Fibroblast of skin of abdomen (primary cell): ENCODE measurements around the gene MITF. TPM values are rescaled to one million over a fixed set of nuclear protein-coding genes. Genes with fewer than 3 reads are reported as not detected.

Source experiments
- DNase-seq: peaks from one replicate; pipeline ENCODE4 v3.0.0-alpha.2; 2013
- polyA plus RNA-seq, 2 experiments: library from polyadenylated mRNA; unstranded; fragments of 120-200 nt; gene quantifications; one replicate each; pipeline ENCODE4 v1.2.1, GENCODE V29; 2013; ENCODE audit not compliant: insufficient read length in 2 of 2

MITF gene
- 1.7 TPM for polyA plus RNA-seq (2013, experiment 1 of 2; ENCODE audit: insufficient read length)
- polyA plus RNA-seq (2013, experiment 2 of 2; ENCODE audit: insufficient read length), result 0.99 TPM

GRCh38 chr3:69739204-69740102, at the start of gene MITF:
Gene MITF, plus strand, starts transcription at chr3:69739464. Its CDS starts 134 bp downstream, at chr3:69739598.
- DNase-seq, result peak; percentile 86

- DNase-seq, result no peak
Observed at GRCh38 chr3:69691860-69692259, 47.4 kb upstream of the MITF start.

- DNase-seq, result no peak
Observed at GRCh38 chr3:69692761-69693160, 46.5 kb upstream of the MITF start.

GRCh38 chr3:69695443-69695842, 43.8 kb upstream of the MITF start:
- no peak for DNase-seq

- DNase-seq, result no peak
Observed at GRCh38 chr3:69695933-69696332, 43.3 kb upstream of the MITF start.

GRCh38 chr3:69696367-69696766, 42.9 kb upstream of the MITF start:
- no peak for DNase-seq

- DNase-seq, result no peak
Observed at GRCh38 chr3:69697381-69697780, 41.9 kb upstream of the MITF start.

- DNase-seq, result no peak
Observed at GRCh38 chr3:69698728-69699127, 40.5 kb upstream of the MITF start.

- DNase-seq, result no peak
Observed at GRCh38 chr3:69699183-69699582, 40.1 kb upstream of the MITF start.

- no peak for DNase-seq
Observed at GRCh38 chr3:69700949-69701348, 38.3 kb upstream of the MITF start.

GRCh38 chr3:69710153-69710977, 28.9 kb upstream of the MITF start:
- peak; percentile 87 for DNase-seq

GRCh38 chr3:69712269-69712668, 27.0 kb upstream of the MITF start:
- DNase-seq, result no peak

GRCh38 chr3:69712933-69713332, 26.3 kb upstream of the MITF start:
- no peak for DNase-seq

- no peak for DNase-seq
Observed at GRCh38 chr3:69715204-69715603, 24.1 kb upstream of the MITF start.

GRCh38 chr3:69716119-69716518, 23.1 kb upstream of the MITF start:
- no peak for DNase-seq

GRCh38 chr3:69718866-69719586, 20.2 kb upstream of the MITF start:
- DNase-seq, result no peak

GRCh38 chr3:69719587-69720122, 19.6 kb upstream of the MITF start:
- no peak for DNase-seq

- no peak for DNase-seq
Observed at GRCh38 chr3:69720824-69721223, 18.4 kb upstream of the MITF start.

- DNase-seq, result no peak
Observed at GRCh38 chr3:69723389-69723788, 15.9 kb upstream of the MITF start.

GRCh38 chr3:69724722-69725435, 14.4 kb upstream of the MITF start:
- DNase-seq, result no peak

GRCh38 chr3:69725994-69726571, 13.2 kb upstream of the MITF start:
- DNase-seq, result no peak
